Activated naive CD8-positive, alpha-beta T cell (primary cell): ENCODE data around the gene VPS13D.

Experiments used
- H3K27ac Mint-ChIP-seq: one replicate; pipeline ENCODE4 v1.8.0; 2021; ENCODE audit warnings: mixed read lengths
- H3K27me3 Mint-ChIP-seq: one replicate; pipeline ENCODE4 v1.8.0; 2021; ENCODE audit warnings: mixed read lengths
- H3K36me3 Mint-ChIP-seq: one replicate; pipeline ENCODE4 v1.8.0; 2021; ENCODE audit warnings: mixed read lengths
- H3K4me1 Mint-ChIP-seq: one replicate; pipeline ENCODE4 v1.8.0; 2021; ENCODE audit warnings: low read depth, mixed read lengths
- H3K4me3 Mint-ChIP-seq: one replicate; pipeline ENCODE4 v1.8.0; 2021; ENCODE audit warnings: mild to moderate bottlenecking, mixed read lengths
- H3K9me3 Mint-ChIP-seq: one replicate; pipeline ENCODE4 v1.8.0; 2021; ENCODE audit warnings: low read depth, mixed read lengths

The VPS13D gene

DNA sequence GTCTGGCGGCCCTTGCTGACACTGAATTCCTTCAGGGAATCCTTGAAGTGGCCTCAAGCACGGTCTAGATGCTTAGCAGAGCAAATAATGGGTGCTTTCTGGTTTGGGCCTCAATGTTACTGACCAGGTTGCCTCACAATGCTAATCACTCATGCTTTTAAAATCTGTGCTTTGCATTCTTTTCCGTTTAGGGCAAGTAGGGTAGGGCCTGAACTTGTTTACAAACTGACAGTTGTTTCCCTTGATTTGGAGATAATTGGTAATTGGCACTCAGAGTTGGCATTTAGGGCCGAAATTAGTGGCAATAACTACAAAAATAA, 1.4 kb downstream of the VPS13D start:
- H3K27ac Mint-ChIP-seq: no peak overlapping the region

DNA sequence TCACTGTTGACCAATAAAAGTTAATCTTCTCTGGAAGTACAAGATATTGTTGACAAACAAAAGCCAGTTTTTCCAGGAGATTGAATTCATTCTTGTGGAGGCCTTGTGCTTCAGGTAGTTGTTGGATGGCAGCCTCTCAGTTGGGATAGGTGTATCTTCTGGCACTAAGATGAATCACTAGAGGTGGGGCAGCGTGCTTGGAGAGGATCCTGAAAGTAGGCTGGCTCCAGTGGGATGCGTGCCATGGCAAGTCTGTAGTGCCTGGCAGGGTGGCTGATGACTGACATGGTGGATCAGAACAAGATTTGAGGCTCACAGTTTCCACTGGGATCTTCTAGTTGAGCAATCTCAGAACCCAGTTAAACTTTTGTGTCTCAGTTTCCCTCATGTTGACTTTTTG, 2.4 kb downstream of the VPS13D start:
- Mint-ChIP-seq H3K9me3 (no peaks in the 10 kb centered on the region), H3K27ac (no peak overlapping the region), H3K4me1 (peaks cover 30% of the 10 kb centered on the region), H3K36me3 (peaks cover 9% of the 10 kb centered on the region), H3K4me3 (peak overlapping the region; percentile 65), H3K27me3 (no peaks in the 10 kb centered on the region)

More for the DNA sequence above, 1.4 kb downstream of the VPS13D start:
- H3K36me3 Mint-ChIP-seq: peaks cover 4% of the 10 kb centered on the region
- H3K9me3 Mint-ChIP-seq: no peaks in the 10 kb centered on the region
- no peaks in the 10 kb centered on the region for H3K27me3 Mint-ChIP-seq
- peak overlapping the region; percentile 89 for H3K4me3 Mint-ChIP-seq
- H3K4me1 Mint-ChIP-seq: peaks cover 28% of the 10 kb centered on the region

DNA sequence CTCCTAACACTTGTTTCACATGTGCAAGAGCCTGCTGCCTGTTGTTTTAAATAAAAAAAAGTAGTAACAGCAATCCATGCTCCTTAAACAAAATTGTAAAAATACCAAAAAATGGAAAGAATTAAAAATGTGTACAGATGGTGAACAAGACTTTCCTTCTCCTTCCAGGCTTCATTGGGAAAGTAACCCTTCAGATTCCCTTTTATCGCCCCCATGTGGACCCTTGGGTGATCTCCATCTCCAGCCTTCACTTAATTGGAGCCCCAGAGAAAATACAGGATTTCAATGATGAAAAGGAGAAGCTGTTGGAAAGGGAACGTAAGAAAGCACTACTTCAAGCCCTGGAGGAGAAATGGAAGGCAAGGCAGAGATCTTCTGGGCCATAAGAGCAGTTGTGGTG, 14.2 kb downstream of the VPS13D start:
- no peaks in the 10 kb centered on the region for H3K9me3 Mint-ChIP-seq
- peaks cover 3% of the 10 kb centered on the region for H3K36me3 Mint-ChIP-seq
- H3K4me3 Mint-ChIP-seq: no peak overlapping the region
- H3K27ac Mint-ChIP-seq: no peak overlapping the region
- H3K4me1 Mint-ChIP-seq: peaks cover 2% of the 10 kb centered on the region
- no peaks in the 10 kb centered on the region for H3K27me3 Mint-ChIP-seq

DNA sequence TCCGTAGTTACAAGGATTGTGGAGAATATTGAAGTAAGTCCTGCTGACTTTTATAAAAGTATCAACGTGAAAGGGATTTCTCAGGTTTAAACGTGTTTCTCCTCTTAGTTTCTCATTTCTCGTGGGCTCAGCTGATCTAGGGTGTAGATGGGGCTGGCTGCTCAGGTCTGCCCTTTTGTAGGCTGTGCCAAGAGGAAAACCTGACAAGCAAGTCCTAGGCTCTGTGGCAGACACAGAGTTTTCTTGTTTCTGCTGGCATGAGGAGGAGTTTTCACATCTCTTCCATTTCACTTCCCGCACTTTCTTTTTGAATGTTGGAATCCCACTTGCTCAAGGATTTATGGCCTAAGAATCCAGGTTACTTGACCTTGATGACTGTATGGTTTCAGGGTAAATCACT, 14.8 kb downstream of the VPS13D start:
- Mint-ChIP-seq H3K4me3 (no peak overlapping the region), H3K27me3 (no peaks in the 10 kb centered on the region), H3K4me1 (peaks cover 2% of the 10 kb centered on the region), H3K27ac (no peak overlapping the region), H3K36me3 (peaks cover 3% of the 10 kb centered on the region), H3K9me3 (no peaks in the 10 kb centered on the region)

DNA sequence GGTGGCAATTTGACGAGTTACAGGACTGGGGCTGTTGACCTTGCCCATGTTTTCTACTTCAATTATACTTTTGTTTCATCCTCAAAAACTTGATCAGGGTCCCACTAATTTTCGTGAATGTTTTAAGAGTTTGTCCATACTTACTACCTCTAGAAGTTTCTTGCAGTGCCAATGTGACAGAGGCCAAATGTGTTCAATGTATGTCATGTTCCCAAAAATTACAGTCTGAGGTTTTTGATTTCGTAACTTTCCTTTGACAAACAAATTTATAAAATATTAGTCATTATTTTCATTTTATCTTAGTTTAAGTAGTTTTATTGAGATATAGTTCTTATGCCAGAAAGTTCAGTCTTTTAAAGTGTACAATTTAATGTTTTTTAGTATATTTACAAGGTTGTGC, 15.3 kb downstream of the VPS13D start:
- H3K27ac Mint-ChIP-seq: no peak overlapping the region
- H3K36me3 Mint-ChIP-seq: peaks cover 3% of the 10 kb centered on the region
- H3K9me3 Mint-ChIP-seq: no peaks in the 10 kb centered on the region
- H3K27me3 Mint-ChIP-seq: no peaks in the 10 kb centered on the region
- H3K4me1 Mint-ChIP-seq: no peaks in the 10 kb centered on the region
- H3K4me3 Mint-ChIP-seq: no peak overlapping the region

DNA sequence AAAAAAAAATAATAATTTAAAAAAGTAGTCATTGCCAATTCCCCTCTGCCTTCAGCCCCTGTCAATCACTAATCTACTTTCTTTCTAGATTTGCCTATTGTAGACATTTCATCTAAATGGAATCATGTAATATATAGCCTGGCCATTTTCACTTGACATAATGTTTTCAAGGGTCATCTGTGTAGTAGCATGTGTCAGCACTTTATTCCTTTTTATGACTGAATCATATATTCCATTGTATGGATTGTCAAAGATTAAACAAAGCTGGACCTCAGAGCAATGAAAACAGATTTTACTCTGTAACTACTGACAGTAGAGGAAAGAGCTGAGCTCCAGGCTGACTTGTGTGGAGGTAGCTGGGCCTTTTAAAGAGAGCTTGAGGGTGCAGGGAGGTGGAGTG, 15.9 kb downstream of the VPS13D start:
- no peaks in the 10 kb centered on the region for H3K9me3 Mint-ChIP-seq
- H3K4me1 Mint-ChIP-seq: no peaks in the 10 kb centered on the region
- no peak overlapping the region for H3K27ac Mint-ChIP-seq
- no peaks in the 10 kb centered on the region for H3K27me3 Mint-ChIP-seq
- no peak overlapping the region for H3K4me3 Mint-ChIP-seq
- peaks cover 5% of the 10 kb centered on the region for H3K36me3 Mint-ChIP-seq

DNA sequence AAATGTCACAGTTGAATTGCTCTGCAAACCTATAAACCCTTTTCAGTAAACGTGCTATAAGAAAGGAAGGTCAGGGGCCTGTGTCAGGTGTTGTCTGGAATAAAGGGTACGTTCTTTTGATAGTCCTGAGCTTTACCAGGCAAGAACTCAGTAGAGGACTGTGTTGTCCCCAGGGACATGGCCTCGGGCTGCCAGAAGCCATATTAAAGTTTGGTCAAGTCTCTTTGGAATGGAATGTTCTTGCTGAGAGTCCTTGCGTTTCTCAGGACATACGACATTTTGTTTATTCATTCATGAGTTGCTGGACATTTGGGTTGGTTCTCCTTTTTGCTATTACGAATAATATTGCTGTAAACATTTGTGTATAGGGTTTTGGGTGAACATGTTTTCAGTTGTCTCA, 16.8 kb downstream of the VPS13D start:
- Mint-ChIP-seq H3K27me3 (no peaks in the 10 kb centered on the region), H3K4me1 (no peaks in the 10 kb centered on the region), H3K9me3 (no peaks in the 10 kb centered on the region), H3K36me3 (peaks cover 10% of the 10 kb centered on the region), H3K4me3 (no peak overlapping the region), H3K27ac (no peak overlapping the region)

DNA sequence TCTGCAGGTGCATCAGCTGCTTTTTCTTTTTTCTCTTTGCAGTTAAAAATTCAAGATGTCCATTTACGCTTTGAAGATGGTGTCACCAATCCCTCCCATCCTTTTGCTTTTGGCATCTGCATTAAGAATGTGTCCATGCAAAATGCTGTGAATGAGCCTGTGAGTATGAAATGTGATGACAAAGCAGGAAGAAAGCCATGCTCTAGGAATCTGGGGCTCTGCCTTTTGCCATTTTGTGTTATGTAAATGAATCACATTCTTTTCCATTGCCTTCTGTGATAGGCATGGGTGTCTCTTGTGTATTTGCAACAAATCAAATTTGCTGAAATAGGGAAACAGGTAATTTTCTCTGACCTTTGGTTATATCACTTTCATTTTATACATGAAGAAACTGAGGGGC, 19.4 kb downstream of the VPS13D start:
- H3K4me3 Mint-ChIP-seq: no peak overlapping the region
- H3K27me3 Mint-ChIP-seq: no peaks in the 10 kb centered on the region
- H3K27ac Mint-ChIP-seq: no peak overlapping the region
- peaks cover 12% of the 10 kb centered on the region for H3K36me3 Mint-ChIP-seq
- no peaks in the 10 kb centered on the region for H3K9me3 Mint-ChIP-seq
- H3K4me1 Mint-ChIP-seq: no peaks in the 10 kb centered on the region

DNA sequence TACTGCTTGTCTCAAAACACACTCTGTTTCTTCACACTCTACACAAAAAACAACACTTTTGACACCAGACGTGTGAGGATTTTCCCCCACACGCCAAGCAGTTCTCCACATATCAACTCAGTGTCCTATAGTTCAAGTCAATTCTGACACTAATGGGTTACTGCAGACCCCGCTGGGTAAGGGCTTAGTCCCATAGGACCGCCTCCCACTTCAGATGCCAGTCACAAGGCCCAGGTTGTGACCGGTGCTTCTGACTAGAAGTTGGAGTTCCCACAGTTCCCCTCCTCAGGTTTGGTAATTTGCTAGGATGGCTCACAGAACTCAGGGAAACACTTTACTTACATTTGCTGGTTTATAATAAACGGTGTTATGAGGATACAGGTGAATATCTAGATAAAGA, 19.9 kb downstream of the VPS13D start:
- H3K27ac Mint-ChIP-seq: no peak overlapping the region
- H3K4me3 Mint-ChIP-seq: no peak overlapping the region
- no peaks in the 10 kb centered on the region for H3K27me3 Mint-ChIP-seq
- H3K36me3 Mint-ChIP-seq: peaks cover 12% of the 10 kb centered on the region
- no peaks in the 10 kb centered on the region for H3K4me1 Mint-ChIP-seq
- H3K9me3 Mint-ChIP-seq: no peaks in the 10 kb centered on the region

DNA sequence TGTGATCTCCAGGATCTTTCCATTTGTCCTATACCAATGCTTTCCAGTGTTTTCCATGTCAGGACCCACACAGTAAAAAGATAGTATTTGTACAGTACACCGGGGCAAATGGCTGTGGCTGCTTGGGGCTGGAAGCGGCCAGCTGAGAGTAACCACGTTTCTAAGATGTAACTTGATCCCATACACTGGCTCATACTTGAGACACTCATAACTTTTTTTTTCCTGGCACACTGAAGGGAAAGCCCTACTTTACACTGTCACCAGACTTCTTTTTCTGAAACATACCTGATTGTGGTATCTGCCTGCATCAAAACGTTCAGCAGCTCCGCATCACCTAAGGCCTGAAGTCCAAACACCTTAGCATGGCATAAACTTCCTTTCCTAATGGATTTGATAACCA, 21.6 kb downstream of the VPS13D start:
- Mint-ChIP-seq H3K4me1 (no peaks in the 10 kb centered on the region), H3K36me3 (peaks cover 12% of the 10 kb centered on the region), H3K4me3 (no peak overlapping the region), H3K27ac (no peak overlapping the region), H3K27me3 (no peaks in the 10 kb centered on the region), H3K9me3 (no peaks in the 10 kb centered on the region)

DNA sequence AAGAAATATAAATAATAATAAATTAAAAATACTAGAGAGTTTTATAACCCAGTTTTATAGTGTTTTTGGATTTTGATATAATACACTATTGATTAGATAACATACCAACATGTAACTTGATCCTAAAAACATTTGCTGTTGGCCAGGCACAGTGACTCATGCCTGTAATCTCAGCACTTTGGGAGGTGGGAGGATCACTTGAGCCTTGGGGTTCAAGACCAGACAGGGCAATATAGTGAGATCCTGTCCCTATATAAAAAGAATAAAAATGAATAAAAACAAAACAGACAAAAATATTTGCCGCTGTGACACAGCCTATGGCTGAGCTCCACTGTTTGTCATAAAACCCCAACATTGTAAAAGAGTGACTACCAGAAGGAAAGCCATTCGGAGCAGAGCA, 26.1 kb downstream of the VPS13D start:
- H3K27ac Mint-ChIP-seq: no peak overlapping the region
- H3K4me3 Mint-ChIP-seq: no peak overlapping the region
- H3K27me3 Mint-ChIP-seq: no peaks in the 10 kb centered on the region
- H3K4me1 Mint-ChIP-seq: no peaks in the 10 kb centered on the region
- H3K9me3 Mint-ChIP-seq: no peaks in the 10 kb centered on the region
- H3K36me3 Mint-ChIP-seq: peaks cover 15% of the 10 kb centered on the region

DNA sequence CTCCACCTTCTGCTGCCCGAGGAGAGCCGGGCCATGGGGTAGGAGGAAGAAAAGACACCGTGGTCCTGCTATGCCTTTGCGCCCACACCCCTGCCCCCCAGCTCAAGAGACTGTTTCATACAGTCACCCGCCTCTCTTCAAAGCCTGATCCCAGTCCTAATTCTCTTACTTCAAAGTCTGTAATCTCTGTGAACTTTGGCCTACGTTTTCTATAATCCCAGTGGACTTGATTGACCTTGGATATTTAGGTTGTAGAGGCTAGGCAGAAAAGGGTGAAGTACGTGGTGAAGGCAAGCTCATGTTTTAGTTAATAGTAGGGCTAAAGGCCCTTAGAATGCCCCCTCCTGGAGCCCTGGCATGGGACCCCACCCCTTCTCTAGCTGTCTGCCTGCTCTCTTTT, 28.4 kb downstream of the VPS13D start:
- no peaks in the 10 kb centered on the region for H3K9me3 Mint-ChIP-seq
- H3K27ac Mint-ChIP-seq: no peak overlapping the region
- H3K27me3 Mint-ChIP-seq: no peaks in the 10 kb centered on the region
- H3K36me3 Mint-ChIP-seq: peaks cover 18% of the 10 kb centered on the region
- H3K4me3 Mint-ChIP-seq: no peak overlapping the region
- H3K4me1 Mint-ChIP-seq: no peaks in the 10 kb centered on the region

DNA sequence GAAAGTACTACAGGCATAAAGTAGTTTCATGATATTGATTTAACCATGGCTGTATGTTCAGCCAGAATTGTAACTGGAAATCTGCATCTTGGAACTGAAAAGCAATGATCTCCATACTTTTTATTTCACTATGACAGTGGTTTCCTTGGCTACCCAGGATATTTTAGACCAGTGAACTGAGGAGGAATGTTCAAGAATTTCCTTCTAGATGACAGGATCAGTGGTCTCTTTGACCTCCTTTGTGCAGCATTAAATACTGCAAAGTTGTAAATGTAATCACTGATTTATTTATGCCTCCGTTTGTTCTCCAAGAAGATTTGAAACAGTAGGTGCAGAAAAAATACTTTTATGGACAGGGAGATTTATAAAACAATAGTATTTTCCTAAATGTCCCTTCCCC, 39.5 kb downstream of the VPS13D start:
- no peaks in the 10 kb centered on the region for H3K4me1 Mint-ChIP-seq
- H3K36me3 Mint-ChIP-seq: peaks cover 10% of the 10 kb centered on the region
- H3K9me3 Mint-ChIP-seq: no peaks in the 10 kb centered on the region
- H3K4me3 Mint-ChIP-seq: no peak overlapping the region
- H3K27ac Mint-ChIP-seq: no peak overlapping the region
- no peaks in the 10 kb centered on the region for H3K27me3 Mint-ChIP-seq

DNA sequence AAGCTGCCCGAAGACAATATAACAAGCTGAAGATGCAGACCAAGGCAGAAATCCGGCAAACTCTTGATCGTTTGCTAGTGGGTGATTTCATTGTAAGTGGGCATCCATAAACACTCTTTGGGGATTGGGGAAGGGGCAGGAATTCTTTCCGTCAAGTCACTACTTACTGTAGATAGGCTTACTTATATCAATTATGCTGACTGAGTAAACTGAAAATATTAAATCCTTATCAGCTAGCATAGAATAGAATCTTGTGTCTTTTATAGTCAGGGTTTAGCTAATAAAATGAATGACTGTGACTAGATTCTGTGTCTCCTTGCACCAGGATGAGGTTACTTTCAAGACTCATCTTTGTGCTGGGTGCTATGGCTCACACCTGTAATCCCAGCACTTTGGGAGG, 41.2 kb downstream of the VPS13D start:
- no peaks in the 10 kb centered on the region for H3K9me3 Mint-ChIP-seq
- no peaks in the 10 kb centered on the region for H3K27me3 Mint-ChIP-seq
- no peaks in the 10 kb centered on the region for H3K4me1 Mint-ChIP-seq
- H3K4me3 Mint-ChIP-seq: no peak overlapping the region
- H3K36me3 Mint-ChIP-seq: peaks cover 7% of the 10 kb centered on the region
- H3K27ac Mint-ChIP-seq: no peak overlapping the region

DNA sequence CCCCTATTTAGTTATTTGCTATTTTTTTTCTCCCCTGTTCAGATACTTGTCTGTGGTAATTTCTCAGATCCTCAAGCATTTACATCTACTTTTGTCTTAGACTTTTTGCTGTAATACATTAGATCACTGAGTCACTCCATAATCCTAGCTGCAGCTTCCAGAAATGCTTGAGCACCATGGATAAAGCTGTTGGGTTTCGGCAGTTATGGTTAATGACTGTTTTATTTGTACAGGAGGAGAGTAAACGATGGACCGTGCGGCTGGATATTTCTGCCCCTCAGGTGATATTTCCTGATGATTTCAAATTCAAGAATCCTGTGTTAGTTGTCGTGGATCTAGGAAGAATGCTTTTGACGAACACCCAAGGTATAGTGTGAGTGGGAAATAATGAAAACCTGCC, 42.9 kb downstream of the VPS13D start:
- Mint-ChIP-seq H3K36me3 (peaks cover 3% of the 10 kb centered on the region), H3K9me3 (no peaks in the 10 kb centered on the region), H3K4me1 (no peaks in the 10 kb centered on the region), H3K27me3 (no peaks in the 10 kb centered on the region), H3K4me3 (no peak overlapping the region), H3K27ac (no peak overlapping the region)

DNA sequence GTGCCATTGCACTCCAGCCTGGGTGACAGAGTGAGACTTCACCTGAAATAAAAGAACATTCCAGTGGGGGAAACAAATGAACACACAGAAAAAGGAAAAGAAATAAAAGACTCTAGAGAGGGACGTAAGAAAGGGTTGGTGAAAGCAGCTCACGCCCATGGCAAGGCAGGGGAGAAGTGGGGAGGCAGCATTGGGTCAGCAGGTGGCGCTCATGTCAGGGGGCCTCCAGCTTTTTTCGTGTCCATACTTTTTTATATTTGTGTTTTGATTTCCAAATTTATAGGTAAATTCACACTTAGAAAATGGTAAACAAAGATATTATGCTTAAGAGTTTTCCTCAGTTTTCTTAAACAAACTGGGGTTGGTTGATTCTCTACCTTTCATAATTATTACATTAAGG, 45.5 kb downstream of the VPS13D start:
- peaks cover 3% of the 10 kb centered on the region for H3K36me3 Mint-ChIP-seq
- H3K9me3 Mint-ChIP-seq: no peaks in the 10 kb centered on the region
- H3K4me1 Mint-ChIP-seq: no peaks in the 10 kb centered on the region
- no peak overlapping the region for H3K4me3 Mint-ChIP-seq
- H3K27ac Mint-ChIP-seq: peak overlapping the region; percentile 54
- H3K27me3 Mint-ChIP-seq: no peaks in the 10 kb centered on the region

DNA sequence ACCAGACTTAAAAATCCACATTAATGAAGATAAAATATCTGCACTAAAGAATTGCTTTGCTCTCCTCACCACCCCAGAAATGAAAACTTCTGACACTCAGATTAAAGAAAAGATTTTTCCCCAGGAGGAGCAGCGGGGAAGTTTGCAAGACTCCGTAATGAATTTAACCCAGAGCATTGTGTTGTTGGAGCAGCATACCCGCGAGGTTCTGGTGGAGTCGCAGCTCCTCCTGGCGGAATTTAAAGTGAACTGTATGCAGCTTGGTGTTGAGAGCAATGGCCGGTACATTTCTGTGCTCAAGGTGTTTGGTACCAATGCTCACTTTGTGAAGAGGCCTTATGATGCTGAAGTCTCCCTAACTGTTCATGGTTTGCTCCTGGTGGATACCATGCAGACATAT, 46.4 kb downstream of the VPS13D start:
- peaks cover 3% of the 10 kb centered on the region for H3K36me3 Mint-ChIP-seq
- no peaks in the 10 kb centered on the region for H3K4me1 Mint-ChIP-seq
- no peak overlapping the region for H3K27ac Mint-ChIP-seq
- no peaks in the 10 kb centered on the region for H3K27me3 Mint-ChIP-seq
- H3K4me3 Mint-ChIP-seq: no peak overlapping the region
- no peaks in the 10 kb centered on the region for H3K9me3 Mint-ChIP-seq
